Limb (tissue), 2 donors: ENCODE measurements around the gene HFE.
A peak's percentile ranks its signal among the peaks of the same experiment; 100 is the strongest.
"Not testable (repeated sequence)": the region's sequence is repeated elsewhere in the genome, so short reads cannot be mapped to it uniquely, and the experiment has no call there.

Experiments
- DNase-seq, 2 donors: peaks; one replicate each; pipeline ENCODE4 v3.0.0-alpha.2; 2016; ENCODE audit errors: extremely low spot score in 2 of 2

The HFE gene

DNA sequence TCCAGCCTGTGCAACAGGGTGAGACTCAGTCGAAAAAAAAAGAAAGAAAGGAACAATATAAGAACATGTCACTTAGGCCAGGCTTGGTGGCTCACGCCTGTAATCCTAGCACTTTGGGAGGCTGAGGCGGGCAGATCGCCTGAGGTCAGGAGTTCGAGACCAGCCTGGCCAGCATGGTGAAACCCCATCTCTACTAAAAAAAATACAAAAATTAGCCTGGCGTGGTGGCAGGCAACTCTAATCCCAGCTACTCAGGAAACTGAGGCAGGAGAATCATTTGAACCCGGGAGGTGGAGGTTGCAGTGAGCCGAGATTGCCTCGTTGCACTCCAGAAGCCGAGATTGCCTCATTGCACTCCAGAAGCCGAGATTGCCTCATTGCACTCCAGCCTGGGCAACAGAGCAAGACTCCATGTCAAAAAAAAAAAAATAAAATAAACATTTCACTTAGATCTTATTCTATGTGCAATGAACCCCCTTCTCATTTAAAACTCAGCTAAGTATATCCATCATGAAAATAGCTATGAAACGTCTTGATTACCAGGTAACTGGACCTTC lies 28.7 kb upstream of the HFE start:
- DNase-seq: not testable (repeated sequence)

GRCh38 chr6:26059941-26060340 lies 27.3 kb upstream of the HFE start:
- DNase-seq: no peak

GRCh38 chr6:26064619-26065257 lies 22.5 kb upstream of the HFE start:
- peak; percentile 36 to 72 for DNase-seq

DNA sequence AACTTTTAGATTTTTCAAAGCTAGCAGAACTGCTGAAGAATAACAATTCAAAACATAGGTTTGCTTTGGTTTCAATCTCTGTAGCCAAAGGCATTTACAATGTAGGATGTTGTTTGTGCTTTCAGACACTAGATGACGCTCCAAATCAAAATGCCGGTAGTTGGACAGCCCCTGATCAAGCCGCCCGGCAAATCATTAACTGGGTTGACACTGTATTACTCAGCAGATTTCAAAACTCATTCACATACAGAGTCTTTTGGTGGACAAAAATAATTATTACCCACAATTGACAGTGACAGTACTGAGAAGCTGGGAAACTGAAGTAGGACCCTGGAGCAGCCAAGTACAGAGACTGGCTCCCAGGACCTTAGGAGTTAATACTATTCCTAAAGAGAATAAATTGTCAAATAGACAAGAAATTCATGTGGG lies 21.3 kb upstream of the HFE start:
- DNase-seq: peak; percentile 38 to 72

GRCh38 chr6:26067367-26067766 lies 19.9 kb upstream of the HFE start:
- DNase-seq: no peak

DNA sequence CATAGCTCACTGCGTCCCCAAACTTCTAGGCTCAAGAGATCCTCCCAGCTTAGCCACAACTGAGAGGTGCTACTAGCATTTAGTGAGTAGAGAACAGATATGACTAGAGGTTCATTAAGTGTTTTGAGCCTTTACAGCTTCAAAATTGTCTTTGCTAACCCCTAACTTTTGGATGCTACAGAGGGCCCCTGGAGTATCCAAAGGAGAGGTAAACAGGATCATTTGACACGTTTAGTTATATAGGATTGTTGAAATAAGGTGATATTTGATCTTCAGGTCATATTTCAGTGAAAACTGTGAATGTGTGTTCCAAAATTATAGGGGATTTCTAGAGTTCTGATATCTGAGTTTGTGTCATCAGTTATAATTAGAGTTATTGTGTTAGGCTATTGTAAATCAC lies 19.2 kb upstream of the HFE start:
- DNase-seq: no peak

DNA sequence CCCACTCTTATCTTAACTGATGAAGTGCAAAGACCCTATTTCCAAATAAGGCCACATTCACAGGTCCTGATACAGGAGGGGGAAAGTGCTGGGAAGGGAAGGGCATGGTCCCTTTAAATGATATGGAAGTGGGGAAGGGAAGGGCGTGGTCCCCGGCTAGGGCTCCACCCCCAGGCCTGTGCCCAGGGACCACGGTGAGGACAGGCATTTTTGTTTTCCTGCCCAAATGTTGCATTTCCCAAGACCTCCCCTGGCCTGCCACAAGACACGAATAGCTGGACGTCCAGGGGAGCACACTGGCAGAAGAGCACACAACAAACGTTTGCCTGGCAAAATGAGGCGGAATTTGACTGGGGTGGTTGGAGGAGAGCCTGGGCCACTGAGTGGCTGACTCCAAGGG lies 16.1 kb upstream of the HFE start:
- DNase-seq: no peak

DNA sequence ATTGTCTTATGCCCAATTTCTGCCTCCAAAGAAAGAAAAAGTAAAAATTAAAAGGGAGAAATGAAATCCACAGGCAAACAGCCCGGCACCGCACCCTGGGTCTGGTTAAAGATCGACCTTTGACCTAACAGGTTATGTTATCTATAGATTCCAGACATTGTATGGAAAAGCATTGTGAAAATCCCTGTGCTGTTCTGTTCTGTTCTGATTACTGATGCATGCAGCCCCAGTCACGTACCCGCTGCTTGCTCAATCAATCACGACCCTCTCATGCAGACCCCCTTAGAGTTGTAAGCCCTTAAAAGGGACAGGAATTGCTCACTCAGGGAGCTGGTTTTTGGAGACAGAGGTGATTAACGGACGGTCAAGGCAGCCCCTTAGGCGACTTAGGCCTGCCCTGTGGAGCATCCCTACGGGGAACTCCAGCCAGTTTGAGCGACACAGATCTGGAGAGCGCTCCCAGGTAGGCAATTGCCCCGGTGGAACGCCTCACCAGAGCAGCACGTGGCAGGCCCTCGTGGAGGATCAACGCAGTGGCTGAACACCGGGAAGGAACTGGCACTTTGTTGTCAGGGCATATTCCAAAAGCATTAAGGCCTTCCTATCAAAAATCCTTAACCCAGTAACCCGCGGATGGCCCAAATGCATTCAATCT lies 12.0 kb upstream of the HFE start:
- DNase-seq: no peak

GRCh38 chr6:26078066-26078465 lies 9.2 kb upstream of the HFE start:
- DNase-seq: not testable (repeated sequence)

DNA sequence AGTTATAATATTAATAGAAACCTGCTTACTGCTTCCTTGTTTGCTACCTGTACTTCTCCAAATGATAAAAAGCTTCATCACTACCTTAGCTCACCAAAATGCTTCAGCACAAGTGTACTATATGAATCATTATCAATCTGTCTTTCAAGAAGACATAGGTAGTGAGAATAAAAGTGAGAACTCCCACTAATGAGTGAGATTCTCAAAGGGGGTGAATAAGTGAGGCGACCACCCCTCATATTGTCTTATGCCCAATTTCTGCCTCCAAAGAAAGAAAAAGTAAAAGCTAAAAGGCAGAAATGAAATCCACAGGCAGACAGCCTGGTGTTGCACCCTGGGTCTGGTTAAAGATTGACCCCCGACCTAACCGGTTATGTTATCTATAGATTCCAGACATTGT lies 6.1 kb upstream of the HFE start:
- DNase-seq: not testable (repeated sequence)

DNA sequence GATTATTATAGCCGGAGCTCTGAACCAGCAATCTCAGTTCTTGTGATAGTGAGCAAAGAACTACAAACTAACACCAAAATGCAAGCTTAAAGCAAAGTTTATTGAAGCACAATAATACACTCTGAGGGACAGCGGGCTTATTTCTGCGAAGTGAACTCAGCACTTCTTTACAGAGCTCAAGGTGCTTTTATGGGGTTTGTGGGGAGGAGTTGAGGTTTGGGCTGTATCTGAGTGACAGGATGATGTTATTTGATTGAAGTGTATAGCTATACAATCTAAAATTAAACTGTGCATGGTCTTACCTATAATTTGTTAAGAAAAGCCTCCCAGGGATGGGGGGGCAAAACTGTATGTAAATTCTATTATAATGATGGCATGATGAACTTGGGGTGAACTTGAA lies 1.0 kb upstream of the HFE start:
- DNase-seq: no peak

- no peak for DNase-seq
These were observed 1.1 kb downstream of the HFE start for GRCh38 chr6:26088344-26088743.

GRCh38 chr6:26089272-26089671 lies 2.0 kb downstream of the HFE start:
- no peak for DNase-seq

- no peak for DNase-seq
These were observed 5.2 kb downstream of the HFE start for GRCh38 chr6:26092443-26092842.

- DNase-seq: no peak
These were observed 6.8 kb downstream of the HFE start for GRCh38 chr6:26094036-26094435.

- peak; percentile 66 to 79 for DNase-seq
These were observed 10.1 kb downstream of the HFE start for GRCh38 chr6:26097268-26097875.

DNA sequence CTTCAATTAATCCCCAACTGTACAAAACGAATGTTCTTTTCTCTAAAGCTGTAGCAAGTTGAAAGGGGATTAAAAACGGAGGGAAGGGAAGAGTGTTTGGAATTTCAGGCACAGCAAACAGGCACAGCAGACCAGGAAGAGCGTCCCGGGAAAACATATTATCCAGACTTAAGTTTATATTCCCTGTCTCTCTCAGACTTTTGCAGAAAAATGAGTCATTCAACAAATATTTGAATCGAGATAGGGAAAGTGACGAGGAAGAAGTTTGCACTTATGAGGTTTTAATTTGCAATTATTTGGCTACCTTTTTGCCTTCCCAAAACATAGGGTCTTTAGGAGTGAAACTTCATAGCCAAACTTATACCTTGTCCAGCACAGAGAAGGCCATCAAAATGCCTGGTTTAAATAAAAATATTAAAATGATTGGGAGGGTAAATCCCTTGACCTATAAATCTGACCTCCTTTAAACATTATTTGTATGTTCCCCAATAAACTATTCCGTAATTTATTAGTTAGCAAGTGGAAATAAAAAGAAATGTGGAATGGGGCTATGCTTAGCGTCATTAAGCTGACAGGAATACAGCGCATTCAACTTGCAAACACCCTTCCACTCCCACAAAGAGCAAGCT lies 16.0 kb downstream of the HFE start:
- DNase-seq: no peak

GRCh38 chr6:26103770-26104456 lies 16.7 kb downstream of the HFE start:
- peak; percentile 89 to 93 for DNase-seq

DNA sequence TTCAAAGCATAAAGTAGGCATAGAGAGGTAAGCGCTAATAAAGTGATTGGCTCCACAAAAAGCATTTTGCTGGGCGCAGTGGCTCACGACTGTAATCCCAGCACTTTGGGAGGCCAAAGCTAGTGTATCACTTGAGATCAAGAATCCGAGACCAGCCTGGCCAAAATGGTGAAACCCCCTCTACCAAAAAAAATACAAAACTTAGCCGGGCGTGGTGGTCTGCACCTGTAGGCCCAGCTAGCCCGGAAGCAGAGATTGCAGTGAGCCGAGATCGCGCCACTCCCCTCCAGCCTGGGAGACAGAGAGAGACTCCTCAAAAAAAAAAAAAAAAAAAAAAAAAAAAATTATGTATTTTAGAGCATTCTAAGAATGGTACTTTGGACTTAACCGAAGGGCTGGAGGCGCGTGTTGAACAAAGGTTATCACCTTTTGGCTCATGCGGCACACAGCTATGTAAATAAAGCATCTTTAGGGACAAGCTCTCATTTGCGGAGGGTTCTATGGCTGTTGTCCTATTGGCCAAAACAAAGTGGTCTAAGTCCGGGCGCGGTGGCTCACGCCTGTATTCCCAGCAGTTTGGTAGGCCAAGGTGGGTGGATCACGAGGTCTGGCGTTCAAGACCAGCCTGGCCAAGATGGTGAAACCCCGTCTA lies 17.4 kb downstream of the HFE start:
- no peak for DNase-seq

DNA sequence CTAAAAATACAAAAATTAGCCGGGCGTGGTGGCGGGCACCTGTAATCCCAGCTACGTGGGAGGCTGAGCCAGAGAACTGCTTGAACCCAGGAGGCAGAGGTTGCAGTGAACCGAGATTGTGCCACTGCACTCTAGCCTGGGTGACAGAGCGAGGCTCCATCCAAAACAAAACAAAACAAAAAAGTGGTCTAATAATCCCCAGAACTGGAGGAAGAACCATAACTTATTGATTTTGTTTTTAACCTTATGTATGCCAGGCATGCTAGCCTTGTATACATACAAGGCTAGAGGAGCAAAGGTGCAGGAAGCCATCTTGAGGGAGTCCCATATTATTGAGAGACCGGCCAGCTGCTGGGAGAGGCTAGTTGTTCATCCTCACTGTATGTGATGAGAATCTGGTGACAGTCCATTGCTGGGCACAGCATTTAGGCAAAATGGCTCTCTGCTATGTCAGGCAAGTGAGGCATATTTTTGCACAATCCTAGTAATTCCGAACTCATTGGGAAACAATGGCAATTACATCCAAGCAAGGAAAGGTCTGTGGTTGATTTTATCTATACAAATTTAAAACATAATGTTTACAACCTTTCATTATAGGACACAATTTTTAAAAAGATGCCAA lies 18.0 kb downstream of the HFE start:
- DNase-seq: no peak

DNA sequence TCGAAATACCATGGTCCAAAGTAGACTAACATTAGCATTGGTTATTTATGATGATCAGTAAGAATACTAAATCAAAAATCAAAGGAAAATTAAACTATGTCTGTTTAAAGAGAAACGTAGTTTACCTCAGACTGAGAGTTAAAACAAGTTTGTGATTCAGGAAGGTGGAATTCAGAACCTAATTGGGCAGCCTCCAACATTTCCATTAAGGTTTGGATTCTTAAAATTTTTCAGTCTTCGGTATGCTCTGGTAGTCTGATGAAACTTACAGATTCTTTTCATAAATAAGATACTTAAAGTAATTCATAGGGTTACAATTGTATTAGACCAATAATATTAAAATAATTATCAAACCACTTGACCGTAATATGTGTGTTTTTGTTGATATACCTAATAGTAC lies 18.6 kb downstream of the HFE start:
- no peak for DNase-seq
